ENCODE data around the gene VIT.

Gene VIT

DNA sequence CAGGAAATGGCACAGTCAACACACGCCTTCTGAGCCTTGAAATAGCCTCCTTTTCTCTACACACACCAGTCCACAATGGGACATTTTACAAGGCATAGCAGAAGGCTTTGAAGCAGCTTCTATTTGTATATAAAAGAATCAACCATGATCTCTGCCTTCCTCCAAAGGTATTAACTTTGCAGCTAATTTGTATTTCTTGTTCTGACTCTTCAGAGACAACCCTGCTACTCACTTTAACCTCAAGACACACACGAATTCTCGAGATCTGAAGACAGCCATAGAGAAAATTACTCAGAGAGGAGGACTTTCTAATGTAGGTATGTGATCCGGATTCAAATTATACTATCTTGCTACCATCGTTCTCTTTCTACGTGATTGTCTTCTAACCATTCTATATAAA, 104.6 kb downstream of the VIT start:
- no peak for TF ChIP-seq CTCF (IDR thresholded peaks at IDR 0.05; ENCODE audit: low read depth, low read length, missing control alignments)
- H3K36me3 ChIP-seq (replicated peaks): no peaks in the 10 kb centered on the region

DNA sequence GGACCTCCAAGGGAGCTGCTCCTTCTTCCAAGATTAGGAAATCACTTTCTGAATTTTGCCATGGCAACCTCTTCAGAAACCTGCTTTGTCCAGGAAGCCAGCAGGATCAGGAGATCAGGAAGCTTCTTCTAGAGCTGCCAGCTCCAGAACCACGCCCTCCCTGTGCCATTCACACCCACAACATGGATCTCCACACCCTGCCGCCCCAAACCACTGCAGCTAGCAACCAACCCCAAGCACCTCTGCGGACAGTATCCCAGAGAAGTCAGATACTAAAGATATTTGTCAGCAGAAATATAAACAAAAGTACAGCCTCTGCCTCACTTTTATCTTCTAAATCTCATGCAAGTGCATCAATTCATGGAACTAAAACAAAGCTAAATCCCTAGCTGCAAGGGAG, 106.4 kb downstream of the VIT start:
- no peak overlapping the region for H3K27ac ChIP-seq
- no peaks in the 10 kb centered on the region for H3K36me3 ChIP-seq (replicated peaks)
- in situ Hi-C loops (cut with HindIII; ENCODE audit: low pct_ligation_motif_present, low sequenced_read_pairs): no loop called here
- DNase-seq: no peak
- no peak overlapping the region for H3K4me3 ChIP-seq (ENCODE audit: low read depth, low read length)
- no peak for TF ChIP-seq CTCF (IDR thresholded peaks at IDR 0.05; ENCODE audit: low read depth, low read length, missing control alignments)
- no peaks in the 10 kb centered on the region for H3K27me3 ChIP-seq (replicated peaks)

More for the DNA sequence above, 104.6 kb downstream of the VIT start:
- no peak overlapping the region for H3K27ac ChIP-seq
- no peaks in the 10 kb centered on the region for H3K27me3 ChIP-seq (replicated peaks)
- DNase-seq: no peak
- in situ Hi-C loops (cut with HindIII; ENCODE audit: low pct_ligation_motif_present, low sequenced_read_pairs): no loop called here
- H3K4me3 ChIP-seq (ENCODE audit: low read depth, low read length): no peak overlapping the region

DNA sequence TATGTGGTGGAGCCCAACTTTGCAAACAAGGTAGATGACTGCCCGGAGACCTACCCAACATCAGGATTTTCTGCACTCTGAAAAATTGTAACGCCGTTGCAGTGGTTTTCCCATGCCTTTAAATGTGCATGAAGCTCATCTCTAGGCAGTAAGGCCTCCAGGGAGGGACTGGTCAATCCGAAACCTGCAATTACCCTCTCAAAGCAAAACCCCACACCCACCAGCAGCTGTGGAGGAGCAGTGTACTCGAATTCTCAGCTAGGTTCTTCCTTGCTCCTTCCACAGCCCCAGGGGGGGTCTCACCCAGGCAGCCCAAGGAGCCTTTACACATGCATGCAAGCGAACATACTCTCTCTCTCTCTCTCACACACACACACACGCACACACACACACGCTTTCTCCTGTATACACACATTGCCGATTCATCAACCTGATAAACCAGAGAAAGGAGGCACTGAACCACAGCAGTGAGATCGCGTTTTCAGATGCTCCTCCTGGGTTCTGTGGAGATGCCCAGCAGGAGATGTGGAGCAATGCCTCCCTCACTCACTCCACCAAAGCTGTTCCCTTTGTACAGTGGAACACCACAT, 109.2 kb downstream of the VIT start:
- no peak for TF ChIP-seq CTCF (IDR thresholded peaks at IDR 0.05; ENCODE audit: low read depth, low read length, missing control alignments)
- Histone ChIP-seq H3K36me3 (replicated peaks) (no peaks in the 10 kb centered on the region), H3K4me3 (ENCODE audit: low read depth, low read length) (no peak overlapping the region), H3K27ac (no peak overlapping the region), H3K27me3 (replicated peaks) (no peaks in the 10 kb centered on the region)
- no peak for DNase-seq
- in situ Hi-C loops (cut with HindIII; ENCODE audit: low pct_ligation_motif_present, low sequenced_read_pairs): no loop called here

GRCh38 chr2:36807223-36807886, 110.8 kb downstream of the VIT start:
- no peak for TF ChIP-seq CTCF (IDR thresholded peaks at IDR 0.05; ENCODE audit: low read depth, low read length, missing control alignments)
- H3K27me3 ChIP-seq (replicated peaks): no peaks in the 10 kb centered on the region
- H3K4me3 ChIP-seq (ENCODE audit: low read depth, low read length): no peak overlapping the region
- H3K36me3 ChIP-seq (replicated peaks): no peaks in the 10 kb centered on the region
- H3K27ac ChIP-seq: no peak overlapping the region
- no peak for DNase-seq
- in situ Hi-C loops (cut with HindIII; ENCODE audit: low pct_ligation_motif_present, low sequenced_read_pairs): no loop called here

DNA sequence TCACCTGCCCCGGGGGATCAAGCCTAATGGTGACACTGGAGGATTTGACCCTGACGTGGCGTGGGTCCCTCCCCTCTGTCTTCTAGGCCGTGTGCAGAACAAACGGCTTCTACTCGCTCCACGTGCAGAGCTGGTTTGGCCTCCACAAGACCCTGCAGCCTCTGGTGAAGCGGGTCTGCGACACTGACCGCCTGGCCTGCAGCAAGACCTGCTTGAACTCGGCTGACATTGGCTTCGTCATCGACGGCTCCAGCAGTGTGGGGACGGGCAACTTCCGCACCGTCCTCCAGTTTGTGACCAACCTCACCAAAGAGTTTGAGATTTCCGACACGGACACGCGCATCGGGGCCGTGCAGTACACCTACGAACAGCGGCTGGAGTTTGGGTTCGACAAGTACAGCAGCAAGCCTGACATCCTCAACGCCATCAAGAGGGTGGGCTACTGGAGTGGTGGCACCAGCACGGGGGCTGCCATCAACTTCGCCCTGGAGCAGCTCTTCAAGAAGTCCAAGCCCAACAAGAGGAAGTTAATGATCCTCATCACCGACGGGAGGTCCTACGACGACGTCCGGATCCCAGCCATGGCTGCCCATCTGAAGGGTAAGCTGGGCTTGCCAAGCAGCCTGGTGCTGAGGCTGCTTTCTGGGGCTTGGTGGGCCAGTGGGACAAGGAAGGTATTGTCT, 112.0 kb downstream of the VIT start:
- no peaks in the 10 kb centered on the region for H3K27me3 ChIP-seq (replicated peaks)
- in situ Hi-C loops (cut with HindIII; ENCODE audit: low pct_ligation_motif_present, low sequenced_read_pairs): no loop called here
- no peak for TF ChIP-seq CTCF (IDR thresholded peaks at IDR 0.05; ENCODE audit: low read depth, low read length, missing control alignments)
- H3K36me3 ChIP-seq (replicated peaks): no peaks in the 10 kb centered on the region
- H3K27ac ChIP-seq: no peak overlapping the region
- no peak for DNase-seq
- H3K4me3 ChIP-seq (ENCODE audit: low read depth, low read length): no peak overlapping the region
